WTC11 (cell line): ENCODE data around the gene AUP1. TPM values are rescaled to one million over a fixed set of nuclear protein-coding genes. Genes with fewer than 3 reads are reported as not detected.

Source experiments
- ATF1 ChIP-seq: sonication (generic); formaldehyde crosslinking; IDR thresholded peaks from 2 replicates; pipeline ENCODE4 v1.8.1; 2023; ENCODE audit warnings: mild to moderate bottlenecking, moderate library complexity, missing genetic modification reagents
- CBFB ChIP-seq: sonication (generic); formaldehyde crosslinking; IDR thresholded peaks from 2 replicates; pipeline ENCODE4 v1.8.1; 2022; ENCODE audit warnings: mild to moderate bottlenecking, low read depth, missing genetic modification reagents
- EMX1 ChIP-seq: fragments of 250-450 bp; sonication (Bioruptor Pico); IDR thresholded peaks from 2 replicates; pipeline ENCODE4 v1.8.0; 2021; ENCODE audit warnings: mild to moderate bottlenecking
- ETV6 ChIP-seq: sonication (generic); formaldehyde crosslinking; IDR thresholded peaks from 2 replicates; pipeline ENCODE4 v1.8.1; 2022; ENCODE audit warnings: mild to moderate bottlenecking, missing genetic modification reagents
- FOXJ3 ChIP-seq: sonication (generic); formaldehyde crosslinking; IDR thresholded peaks from 2 replicates; pipeline ENCODE4 v1.9.0; 2021; ENCODE audit warnings: missing genetic modification reagents, mild to moderate bottlenecking, borderline replicate concordance
- FOXP1 ChIP-seq: sonication (generic); formaldehyde crosslinking; IDR thresholded peaks from 2 replicates; pipeline ENCODE4 v1.8.0; 2022; ENCODE audit warnings: missing genetic modification reagents, mild to moderate bottlenecking, moderate library complexity, borderline replicate concordance
- MYBL2 ChIP-seq: sonication (generic); formaldehyde crosslinking; IDR thresholded peaks from 2 replicates; pipeline ENCODE4 v1.8.1; 2023; ENCODE audit warnings: mild to moderate bottlenecking, moderate library complexity, missing genetic modification reagents
- NFYB ChIP-seq: sonication (generic); formaldehyde crosslinking; conservative IDR thresholded peaks from 2 replicates; pipeline ENCODE4 v1.8.0; 2022; ENCODE audit warnings: low read depth, missing genetic modification reagents
- RELA ChIP-seq: sonication (generic); formaldehyde crosslinking; IDR thresholded peaks from 2 replicates; pipeline ENCODE4 v1.8.1; 2022; ENCODE audit warnings: missing genetic modification reagents, mild to moderate bottlenecking, borderline replicate concordance
- SOX15 ChIP-seq: fragments of 250-450 bp; sonication (Bioruptor Pico); IDR thresholded peaks from 2 replicates; pipeline ENCODE4 v1.9.0; 2021; ENCODE audit warnings: mild to moderate bottlenecking
- SP1 ChIP-seq: sonication (generic); formaldehyde crosslinking; conservative IDR thresholded peaks from 2 replicates; pipeline ENCODE4 v1.8.1; 2022; ENCODE audit warnings: missing genetic modification reagents
- TEAD1 ChIP-seq: sonication (generic); formaldehyde crosslinking; IDR thresholded peaks from 2 replicates; pipeline ENCODE4 v1.8.0; 2022; ENCODE audit warnings: mild to moderate bottlenecking, missing genetic modification reagents
- TEAD4 ChIP-seq: sonication (generic); formaldehyde crosslinking; IDR thresholded peaks from 2 replicates; pipeline ENCODE4 v1.8.0; 2022; ENCODE audit warnings: mild to moderate bottlenecking, missing genetic modification reagents
- ZNF121 ChIP-seq: sonication (generic); formaldehyde crosslinking; IDR thresholded peaks from 2 replicates; pipeline ENCODE4 v1.8.0; 2023; ENCODE audit warnings: missing genetic modification reagents
- ZNF219 ChIP-seq: sonication (generic); formaldehyde crosslinking; IDR thresholded peaks from 2 replicates; pipeline ENCODE4 v1.8.0; 2023; ENCODE audit warnings: missing genetic modification reagents, mild to moderate bottlenecking, borderline replicate concordance
- ZNF232 ChIP-seq: sonication (generic); formaldehyde crosslinking; IDR thresholded peaks from 2 replicates; pipeline ENCODE4 v1.8.0; 2022; ENCODE audit warnings: mild to moderate bottlenecking, missing genetic modification reagents
- ZNF263 ChIP-seq: sonication (generic); formaldehyde crosslinking; IDR thresholded peaks from 2 replicates; pipeline ENCODE4 v1.8.1; 2022; ENCODE audit warnings: low read depth, mild to moderate bottlenecking, moderate library complexity, missing genetic modification reagents
- ZNF317 ChIP-seq: sonication (generic); formaldehyde crosslinking; IDR thresholded peaks from 2 replicates; pipeline ENCODE4 v1.8.1; 2023; ENCODE audit warnings: low read depth, mild to moderate bottlenecking, moderate library complexity, missing genetic modification reagents, borderline replicate concordance
- ZNF423 ChIP-seq: fragments of 250-450 bp; sonication (Bioruptor Pico); IDR thresholded peaks from 2 replicates; pipeline ENCODE4 v2.1.2; 2022; ENCODE audit warnings: mild to moderate bottlenecking, moderate library complexity
- total RNA-seq: library from RNA; stranded (reverse); gene quantifications from 3 replicates; pipeline ENCODE4 v1.2.3, GENCODE V29; 2021
- TF ChIP-seq, protein P1 (sequence below): sonication (generic); formaldehyde crosslinking; IDR thresholded peaks from 2 replicates; pipeline ENCODE4 v1.8.1; 2023; ENCODE audit warnings: mild to moderate bottlenecking, missing genetic modification reagents, moderate library complexity
- TF ChIP-seq, protein P2 (sequence below): fragments of 250-450 bp; sonication (Bioruptor Pico); IDR thresholded peaks from 2 replicates; pipeline ENCODE4 v1.9.0; 2021; ENCODE audit warnings: moderate library complexity, mild to moderate bottlenecking, inconsistent platforms, borderline replicate concordance
- TF ChIP-seq, protein P3 (sequence below): sonication (generic); formaldehyde crosslinking; IDR thresholded peaks from 2 replicates; pipeline ENCODE4 v1.8.0; 2023; ENCODE audit warnings: missing genetic modification reagents
- TF ChIP-seq, protein P4 (sequence below): sonication (generic); formaldehyde crosslinking; IDR thresholded peaks from 2 replicates; pipeline ENCODE4 v1.8.0; 2023; ENCODE audit warnings: missing genetic modification reagents, mild to moderate bottlenecking, borderline replicate concordance
- TF ChIP-seq, protein P5 (sequence below): sonication (generic); formaldehyde crosslinking; IDR thresholded peaks from 2 replicates; pipeline ENCODE4 v1.8.0; 2022; ENCODE audit warnings: mild to moderate bottlenecking, missing genetic modification reagents
- TF ChIP-seq, protein P6 (sequence below): fragments of 250-450 bp; sonication (Bioruptor Pico); conservative IDR thresholded peaks from 2 replicates; pipeline ENCODE4 v1.9.0; 2021; ENCODE audit warnings: mild to moderate bottlenecking
- TF ChIP-seq, protein P7 (sequence below): fragments of 250-450 bp; sonication (Bioruptor Pico); IDR thresholded peaks from 2 replicates; pipeline ENCODE4 v1.8.0; 2021; ENCODE audit warnings: mild to moderate bottlenecking
- TF ChIP-seq, protein P8 (sequence below): sonication (generic); formaldehyde crosslinking; IDR thresholded peaks from 2 replicates; pipeline ENCODE4 v1.8.0; 2023; ENCODE audit warnings: mild to moderate bottlenecking, missing genetic modification reagents

AUP1 gene
- total RNA-seq, 1 experiment from 2014 or later, result 84.9 TPM

DNA sequence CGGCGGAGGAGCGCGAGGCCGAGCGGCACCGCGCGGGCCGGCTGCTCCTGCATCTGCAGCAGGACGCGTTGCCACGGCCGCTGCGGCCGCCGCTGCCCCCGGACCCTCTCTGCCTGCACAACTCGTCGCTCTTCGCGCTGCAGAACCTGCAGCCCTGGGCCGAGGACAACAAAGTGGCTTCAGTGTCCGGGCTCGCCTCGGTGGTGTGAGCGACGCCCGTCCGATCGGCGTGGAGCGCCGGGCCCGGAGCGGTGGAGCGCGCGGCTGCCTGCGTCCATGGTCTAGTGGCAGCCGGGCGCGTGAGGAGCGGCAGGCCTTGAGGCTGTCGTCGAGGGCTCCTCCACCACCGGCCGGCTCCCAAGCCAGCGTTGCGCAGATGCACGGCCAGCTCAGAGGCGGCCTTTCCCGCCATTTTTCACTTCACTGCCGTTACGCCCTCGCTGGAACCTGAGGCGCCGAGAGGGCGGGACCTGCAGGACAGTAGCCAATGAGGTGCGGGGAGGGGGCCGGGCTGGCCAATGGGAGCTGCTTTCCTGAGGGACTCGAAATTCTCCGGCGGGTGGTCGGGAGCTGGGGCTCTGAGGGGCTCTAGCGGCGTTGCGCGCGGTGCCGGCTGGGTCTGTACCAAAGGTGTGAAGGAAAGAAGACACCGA is 13.4 kb downstream of the AUP1 start (continued):
- TF ChIP-seq ZNF263 (CRISPR knock-in tag) (no peak; the same call in 1 of the 2 replicates), ETV6 (CRISPR knock-in tag) (peak; percentile 96), ZNF219 (no peak; the same call in 1 of the 2 replicates), ZNF423 (CRISPR knock-in tag) (no peak), ZNF121 (CRISPR knock-in tag) (peak; percentile 55; the same call in 1 of the 2 replicates), MYBL2 (CRISPR knock-in tag) (peak; percentile 96), SOX15 (no peak), FOXP1 (peak; percentile 97), FOXJ3 (CRISPR knock-in tag) (no peak), SP1 (peak; percentile 71), RELA (CRISPR knock-in tag) (peak; percentile 88), CBFB (CRISPR knock-in tag) (no peak), NFYB (CRISPR knock-in tag) (peak; percentile 84), EMX1 (no peak), ZNF232 (CRISPR knock-in tag) (no peak; the same call in 1 of the 2 replicates), TEAD4 (CRISPR knock-in tag) (peak; percentile 80), ZNF317 (CRISPR knock-in tag) (no peak; the same call in none of the 2 replicates), ATF1 (CRISPR knock-in tag) (peak; percentile 65; the same call in 1 of the 2 replicates), TEAD1 (peak; percentile 92)
- TF ChIP-seq, protein P1, sequence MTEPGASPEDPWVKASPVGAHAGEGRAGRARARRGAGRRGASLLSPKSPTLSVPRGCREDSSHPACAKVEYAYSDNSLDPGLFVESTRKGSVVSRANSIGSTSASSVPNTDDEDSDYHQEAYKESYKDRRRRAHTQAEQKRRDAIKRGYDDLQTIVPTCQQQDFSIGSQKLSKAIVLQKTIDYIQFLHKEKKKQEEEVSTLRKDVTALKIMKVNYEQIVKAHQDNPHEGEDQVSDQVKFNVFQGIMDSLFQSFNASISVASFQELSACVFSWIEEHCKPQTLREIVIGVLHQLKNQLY, result no peak; the same call in 1 of the 2 replicates
- TF ChIP-seq, protein P2, sequence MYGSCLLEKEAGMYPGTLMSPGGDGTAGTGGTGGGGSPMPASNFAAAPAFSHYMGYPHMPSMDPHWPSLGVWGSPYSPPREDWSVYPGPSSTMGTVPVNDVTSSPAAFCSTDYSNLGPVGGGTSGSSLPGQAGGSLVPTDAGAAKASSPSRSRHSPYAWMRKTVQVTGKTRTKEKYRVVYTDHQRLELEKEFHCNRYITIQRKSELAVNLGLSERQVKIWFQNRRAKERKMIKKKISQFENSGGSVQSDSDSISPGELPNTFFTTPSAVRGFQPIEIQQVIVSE, result no peak
- TF ChIP-seq, protein P3, sequence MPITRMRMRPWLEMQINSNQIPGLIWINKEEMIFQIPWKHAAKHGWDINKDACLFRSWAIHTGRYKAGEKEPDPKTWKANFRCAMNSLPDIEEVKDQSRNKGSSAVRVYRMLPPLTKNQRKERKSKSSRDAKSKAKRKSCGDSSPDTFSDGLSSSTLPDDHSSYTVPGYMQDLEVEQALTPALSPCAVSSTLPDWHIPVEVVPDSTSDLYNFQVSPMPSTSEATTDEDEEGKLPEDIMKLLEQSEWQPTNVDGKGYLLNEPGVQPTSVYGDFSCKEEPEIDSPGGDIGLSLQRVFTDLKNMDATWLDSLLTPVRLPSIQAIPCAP (CRISPR knock-in tag), result peak; percentile 96
- TF ChIP-seq, protein P4, sequence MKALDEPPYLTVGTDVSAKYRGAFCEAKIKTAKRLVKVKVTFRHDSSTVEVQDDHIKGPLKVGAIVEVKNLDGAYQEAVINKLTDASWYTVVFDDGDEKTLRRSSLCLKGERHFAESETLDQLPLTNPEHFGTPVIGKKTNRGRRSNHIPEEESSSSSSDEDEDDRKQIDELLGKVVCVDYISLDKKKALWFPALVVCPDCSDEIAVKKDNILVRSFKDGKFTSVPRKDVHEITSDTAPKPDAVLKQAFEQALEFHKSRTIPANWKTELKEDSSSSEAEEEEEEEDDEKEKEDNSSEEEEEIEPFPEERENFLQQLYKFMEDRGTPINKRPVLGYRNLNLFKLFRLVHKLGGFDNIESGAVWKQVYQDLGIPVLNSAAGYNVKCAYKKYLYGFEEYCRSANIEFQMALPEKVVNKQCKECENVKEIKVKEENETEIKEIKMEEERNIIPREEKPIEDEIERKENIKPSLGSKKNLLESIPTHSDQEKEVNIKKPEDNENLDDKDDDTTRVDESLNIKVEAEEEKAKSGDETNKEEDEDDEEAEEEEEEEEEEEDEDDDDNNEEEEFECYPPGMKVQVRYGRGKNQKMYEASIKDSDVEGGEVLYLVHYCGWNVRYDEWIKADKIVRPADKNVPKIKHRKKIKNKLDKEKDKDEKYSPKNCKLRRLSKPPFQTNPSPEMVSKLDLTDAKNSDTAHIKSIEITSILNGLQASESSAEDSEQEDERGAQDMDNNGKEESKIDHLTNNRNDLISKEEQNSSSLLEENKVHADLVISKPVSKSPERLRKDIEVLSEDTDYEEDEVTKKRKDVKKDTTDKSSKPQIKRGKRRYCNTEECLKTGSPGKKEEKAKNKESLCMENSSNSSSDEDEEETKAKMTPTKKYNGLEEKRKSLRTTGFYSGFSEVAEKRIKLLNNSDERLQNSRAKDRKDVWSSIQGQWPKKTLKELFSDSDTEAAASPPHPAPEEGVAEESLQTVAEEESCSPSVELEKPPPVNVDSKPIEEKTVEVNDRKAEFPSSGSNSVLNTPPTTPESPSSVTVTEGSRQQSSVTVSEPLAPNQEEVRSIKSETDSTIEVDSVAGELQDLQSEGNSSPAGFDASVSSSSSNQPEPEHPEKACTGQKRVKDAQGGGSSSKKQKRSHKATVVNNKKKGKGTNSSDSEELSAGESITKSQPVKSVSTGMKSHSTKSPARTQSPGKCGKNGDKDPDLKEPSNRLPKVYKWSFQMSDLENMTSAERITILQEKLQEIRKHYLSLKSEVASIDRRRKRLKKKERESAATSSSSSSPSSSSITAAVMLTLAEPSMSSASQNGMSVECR (CRISPR knock-in tag), result peak; percentile 79
- TF ChIP-seq, protein P5, sequence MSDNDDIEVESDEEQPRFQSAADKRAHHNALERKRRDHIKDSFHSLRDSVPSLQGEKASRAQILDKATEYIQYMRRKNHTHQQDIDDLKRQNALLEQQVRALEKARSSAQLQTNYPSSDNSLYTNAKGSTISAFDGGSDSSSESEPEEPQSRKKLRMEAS, result peak; percentile 99
- TF ChIP-seq, protein P6, sequence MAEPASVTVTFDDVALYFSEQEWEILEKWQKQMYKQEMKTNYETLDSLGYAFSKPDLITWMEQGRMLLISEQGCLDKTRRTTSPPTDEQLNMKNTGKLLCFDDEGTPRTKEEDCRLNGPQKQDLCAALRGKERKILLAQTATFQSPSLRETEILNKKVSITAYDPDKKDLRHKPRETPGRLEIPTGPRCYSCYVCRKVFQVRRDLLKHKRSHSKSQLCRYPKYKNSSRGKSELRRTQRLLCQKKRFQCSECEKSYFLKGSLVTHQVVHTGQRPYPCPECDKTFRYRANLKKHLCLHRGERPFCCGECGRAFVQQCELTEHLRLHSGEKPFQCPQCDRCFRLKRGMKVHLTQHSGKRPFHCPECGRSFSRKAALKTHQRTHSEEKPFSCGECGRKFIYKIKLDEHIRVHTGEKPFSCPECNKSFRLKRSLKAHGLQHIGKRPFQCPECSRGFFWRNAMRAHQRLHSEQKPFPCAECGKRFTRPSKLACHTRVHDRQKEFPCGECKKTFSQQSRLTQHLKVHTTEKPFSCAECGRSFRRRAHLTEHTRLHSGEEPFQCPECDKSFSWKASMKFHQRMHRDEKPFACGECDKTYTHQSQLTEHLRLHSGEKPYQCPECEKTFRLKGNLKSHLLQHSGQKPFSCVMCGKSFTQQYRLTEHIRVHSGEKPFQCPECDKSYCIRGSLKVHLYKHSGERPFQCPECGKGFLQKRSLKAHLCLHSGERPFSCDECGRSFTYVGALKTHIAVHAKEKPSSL (CRISPR knock-in tag), result no peak
- TF ChIP-seq, protein P7, sequence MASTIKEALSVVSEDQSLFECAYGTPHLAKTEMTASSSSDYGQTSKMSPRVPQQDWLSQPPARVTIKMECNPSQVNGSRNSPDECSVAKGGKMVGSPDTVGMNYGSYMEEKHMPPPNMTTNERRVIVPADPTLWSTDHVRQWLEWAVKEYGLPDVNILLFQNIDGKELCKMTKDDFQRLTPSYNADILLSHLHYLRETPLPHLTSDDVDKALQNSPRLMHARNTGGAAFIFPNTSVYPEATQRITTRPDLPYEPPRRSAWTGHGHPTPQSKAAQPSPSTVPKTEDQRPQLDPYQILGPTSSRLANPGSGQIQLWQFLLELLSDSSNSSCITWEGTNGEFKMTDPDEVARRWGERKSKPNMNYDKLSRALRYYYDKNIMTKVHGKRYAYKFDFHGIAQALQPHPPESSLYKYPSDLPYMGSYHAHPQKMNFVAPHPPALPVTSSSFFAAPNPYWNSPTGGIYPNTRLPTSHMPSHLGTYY, result no peak
- TF ChIP-seq, protein P8, sequence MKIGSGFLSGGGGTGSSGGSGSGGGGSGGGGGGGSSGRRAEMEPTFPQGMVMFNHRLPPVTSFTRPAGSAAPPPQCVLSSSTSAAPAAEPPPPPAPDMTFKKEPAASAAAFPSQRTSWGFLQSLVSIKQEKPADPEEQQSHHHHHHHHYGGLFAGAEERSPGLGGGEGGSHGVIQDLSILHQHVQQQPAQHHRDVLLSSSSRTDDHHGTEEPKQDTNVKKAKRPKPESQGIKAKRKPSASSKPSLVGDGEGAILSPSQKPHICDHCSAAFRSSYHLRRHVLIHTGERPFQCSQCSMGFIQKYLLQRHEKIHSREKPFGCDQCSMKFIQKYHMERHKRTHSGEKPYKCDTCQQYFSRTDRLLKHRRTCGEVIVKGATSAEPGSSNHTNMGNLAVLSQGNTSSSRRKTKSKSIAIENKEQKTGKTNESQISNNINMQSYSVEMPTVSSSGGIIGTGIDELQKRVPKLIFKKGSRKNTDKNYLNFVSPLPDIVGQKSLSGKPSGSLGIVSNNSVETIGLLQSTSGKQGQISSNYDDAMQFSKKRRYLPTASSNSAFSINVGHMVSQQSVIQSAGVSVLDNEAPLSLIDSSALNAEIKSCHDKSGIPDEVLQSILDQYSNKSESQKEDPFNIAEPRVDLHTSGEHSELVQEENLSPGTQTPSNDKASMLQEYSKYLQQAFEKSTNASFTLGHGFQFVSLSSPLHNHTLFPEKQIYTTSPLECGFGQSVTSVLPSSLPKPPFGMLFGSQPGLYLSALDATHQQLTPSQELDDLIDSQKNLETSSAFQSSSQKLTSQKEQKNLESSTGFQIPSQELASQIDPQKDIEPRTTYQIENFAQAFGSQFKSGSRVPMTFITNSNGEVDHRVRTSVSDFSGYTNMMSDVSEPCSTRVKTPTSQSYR (CRISPR knock-in tag), result 0 out of 2 replicates have a peak, but pooled peaks have one; percentile 86
